ENCODE measurements around the gene CCSER2. TPM values are rescaled to one million over a fixed set of nuclear protein-coding genes. Genes with fewer than 3 reads are reported as not detected.

The CCSER2 gene
- total RNA-seq, 4 donors from 2014 or later, result 50.1 to 71.0 (median 58.4) TPM

- WGBS, 2 donors, result 0 to 4% methylated on average over 4 to 33 of the region's 51 CpGs
- peak; percentile 65 to 70 for DNase-seq
- intact Hi-C loops (cut with DNase I), result loop anchor here (5.0 kb wide), 1 partner anchor 62 kb away; no protein-coding TSS in a partner anchor
- Histone ChIP-seq H3K36me3 (no peaks in the 10 kb centered on the region), H3K27ac (no peak overlapping the region), H3K9me3 (no peaks in the 10 kb centered on the region), H3K4me1 (peaks cover 17 to 34% of the 10 kb centered on the region in 2 donors), H3K27me3 (no peaks in the 10 kb centered on the region), H3K4me3 (replicated peaks in 1 of 3) (peak overlapping the region in 2 of 3 donors; percentile 12 to 18)
- TF ChIP-seq POLR2A (IDR thresholded peaks at IDR 0.05) (no peak), CTCF (IDR thresholded peaks at IDR 0.05) (peak; percentile 59 to 92 (median 87))
Observed at GRCh38 chr10:84540617-84541288, 212.4 kb downstream of the CCSER2 start.

DNA sequence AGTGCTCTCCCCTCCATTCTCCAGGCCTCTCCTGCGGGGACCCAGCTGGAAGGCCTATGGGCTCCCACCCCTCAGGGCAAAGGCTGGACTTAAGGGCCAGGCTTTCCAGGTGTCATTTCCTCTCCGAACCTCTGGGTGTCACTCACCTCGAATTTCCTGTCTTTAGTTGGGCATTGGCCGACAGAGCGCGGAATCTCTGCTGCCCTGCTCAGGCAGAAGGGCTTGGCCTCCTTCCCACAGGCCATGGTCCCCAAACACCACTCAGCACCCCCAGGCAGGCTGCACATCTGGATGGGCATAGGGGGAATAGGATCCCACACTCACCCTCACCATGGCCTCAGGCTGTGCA, 212.9 kb downstream of the CCSER2 start:
- peak; percentile 31 to 35 for DNase-seq
- peak in 4 of 6 experiments; percentile 7 to 19 (median 10) for TF ChIP-seq CTCF (IDR thresholded peaks at IDR 0.05)
- TF ChIP-seq POLR2A (IDR thresholded peaks at IDR 0.05), result no peak
- H3K27me3 ChIP-seq, result no peaks in the 10 kb centered on the region
- no peaks in the 10 kb centered on the region for H3K9me3 ChIP-seq
- 82 to 84% methylated on average over 6 of the region's 6 CpGs for WGBS, 2 donors
- intact Hi-C loops (cut with DNase I), result loop anchor here (5.0 kb wide), 1 partner anchor 61 kb away; no protein-coding TSS in a partner anchor
- H3K4me3 ChIP-seq (replicated peaks in 1 of 3), result no peak overlapping the region
- no peak overlapping the region for H3K27ac ChIP-seq
- peaks cover 21 to 39% of the 10 kb centered on the region in 2 donors for H3K4me1 ChIP-seq
- no peaks in the 10 kb centered on the region for H3K36me3 ChIP-seq

- Histone ChIP-seq H3K4me3 (replicated peaks in 1 of 3) (no peak overlapping the region), H3K4me1 (peaks cover 26 to 40% of the 10 kb centered on the region in 2 donors), H3K27ac (no peak overlapping the region), H3K36me3 (no peaks in the 10 kb centered on the region), H3K9me3 (no peaks in the 10 kb centered on the region), H3K27me3 (no peaks in the 10 kb centered on the region)
- 86 to 88% methylated on average over 25 of the region's 25 CpGs for WGBS, 2 donors
- TF ChIP-seq POLR2A (IDR thresholded peaks at IDR 0.05) (no peak), CTCF (IDR thresholded peaks at IDR 0.05) (no peak)
- no peak for DNase-seq
- intact Hi-C loops (cut with DNase I), result loop anchor here (5.0 kb wide), 1 partner anchor 59 kb away; no protein-coding TSS in a partner anchor
Observed at GRCh38 chr10:84542522-84543490, 214.4 kb downstream of the CCSER2 start.

- 91% methylated on average over 5 of the region's 5 CpGs for WGBS, 2 donors
- H3K4me3 ChIP-seq (replicated peaks in 1 of 3), result no peak overlapping the region
- H3K27ac ChIP-seq, result peak overlapping the region in 2 of 3 donors; percentile 68 to 85
- H3K36me3 ChIP-seq, result no peaks in the 10 kb centered on the region
- H3K27me3 ChIP-seq, result no peaks in the 10 kb centered on the region
- no peaks in the 10 kb centered on the region for H3K9me3 ChIP-seq
- peaks cover 26 to 40% of the 10 kb centered on the region in 2 donors for H3K4me1 ChIP-seq
- DNase-seq, result no peak
- intact Hi-C loops (cut with DNase I), result loop anchor here (5.0 kb wide), 1 partner anchor 58 kb away; no protein-coding TSS in a partner anchor
- TF ChIP-seq POLR2A (IDR thresholded peaks at IDR 0.05), result no peak
- no peak for TF ChIP-seq CTCF (IDR thresholded peaks at IDR 0.05)
Observed at GRCh38 chr10:84543948-84544347, 215.6 kb downstream of the CCSER2 start.

All from thyroid gland (tissue), 4 donors.